GM18909 (cell line): ENCODE results near the gene WDR11.

Experiments
- ATAC-seq: cut with Tn5 transposase; IDR thresholded peaks from one replicate; pipeline ENCODE4 v1.9.1; 2021; ENCODE audit warnings: mild to moderate bottlenecking; ENCODE audit not compliant: unreplicated experiment, poor library complexity

The WDR11 gene, protein sequence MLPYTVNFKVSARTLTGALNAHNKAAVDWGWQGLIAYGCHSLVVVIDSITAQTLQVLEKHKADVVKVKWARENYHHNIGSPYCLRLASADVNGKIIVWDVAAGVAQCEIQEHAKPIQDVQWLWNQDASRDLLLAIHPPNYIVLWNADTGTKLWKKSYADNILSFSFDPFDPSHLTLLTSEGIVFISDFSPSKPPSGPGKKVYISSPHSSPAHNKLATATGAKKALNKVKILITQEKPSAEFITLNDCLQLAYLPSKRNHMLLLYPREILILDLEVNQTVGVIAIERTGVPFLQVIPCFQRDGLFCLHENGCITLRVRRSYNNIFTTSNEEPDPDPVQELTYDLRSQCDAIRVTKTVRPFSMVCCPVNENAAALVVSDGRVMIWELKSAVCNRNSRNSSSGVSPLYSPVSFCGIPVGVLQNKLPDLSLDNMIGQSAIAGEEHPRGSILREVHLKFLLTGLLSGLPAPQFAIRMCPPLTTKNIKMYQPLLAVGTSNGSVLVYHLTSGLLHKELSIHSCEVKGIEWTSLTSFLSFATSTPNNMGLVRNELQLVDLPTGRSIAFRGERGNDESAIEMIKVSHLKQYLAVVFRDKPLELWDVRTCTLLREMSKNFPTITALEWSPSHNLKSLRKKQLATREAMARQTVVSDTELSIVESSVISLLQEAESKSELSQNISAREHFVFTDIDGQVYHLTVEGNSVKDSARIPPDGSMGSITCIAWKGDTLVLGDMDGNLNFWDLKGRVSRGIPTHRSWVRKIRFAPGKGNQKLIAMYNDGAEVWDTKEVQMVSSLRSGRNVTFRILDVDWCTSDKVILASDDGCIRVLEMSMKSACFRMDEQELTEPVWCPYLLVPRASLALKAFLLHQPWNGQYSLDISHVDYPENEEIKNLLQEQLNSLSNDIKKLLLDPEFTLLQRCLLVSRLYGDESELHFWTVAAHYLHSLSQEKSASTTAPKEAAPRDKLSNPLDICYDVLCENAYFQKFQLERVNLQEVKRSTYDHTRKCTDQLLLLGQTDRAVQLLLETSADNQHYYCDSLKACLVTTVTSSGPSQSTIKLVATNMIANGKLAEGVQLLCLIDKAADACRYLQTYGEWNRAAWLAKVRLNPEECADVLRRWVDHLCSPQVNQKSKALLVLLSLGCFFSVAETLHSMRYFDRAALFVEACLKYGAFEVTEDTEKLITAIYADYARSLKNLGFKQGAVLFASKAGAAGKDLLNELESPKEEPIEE

DNA sequence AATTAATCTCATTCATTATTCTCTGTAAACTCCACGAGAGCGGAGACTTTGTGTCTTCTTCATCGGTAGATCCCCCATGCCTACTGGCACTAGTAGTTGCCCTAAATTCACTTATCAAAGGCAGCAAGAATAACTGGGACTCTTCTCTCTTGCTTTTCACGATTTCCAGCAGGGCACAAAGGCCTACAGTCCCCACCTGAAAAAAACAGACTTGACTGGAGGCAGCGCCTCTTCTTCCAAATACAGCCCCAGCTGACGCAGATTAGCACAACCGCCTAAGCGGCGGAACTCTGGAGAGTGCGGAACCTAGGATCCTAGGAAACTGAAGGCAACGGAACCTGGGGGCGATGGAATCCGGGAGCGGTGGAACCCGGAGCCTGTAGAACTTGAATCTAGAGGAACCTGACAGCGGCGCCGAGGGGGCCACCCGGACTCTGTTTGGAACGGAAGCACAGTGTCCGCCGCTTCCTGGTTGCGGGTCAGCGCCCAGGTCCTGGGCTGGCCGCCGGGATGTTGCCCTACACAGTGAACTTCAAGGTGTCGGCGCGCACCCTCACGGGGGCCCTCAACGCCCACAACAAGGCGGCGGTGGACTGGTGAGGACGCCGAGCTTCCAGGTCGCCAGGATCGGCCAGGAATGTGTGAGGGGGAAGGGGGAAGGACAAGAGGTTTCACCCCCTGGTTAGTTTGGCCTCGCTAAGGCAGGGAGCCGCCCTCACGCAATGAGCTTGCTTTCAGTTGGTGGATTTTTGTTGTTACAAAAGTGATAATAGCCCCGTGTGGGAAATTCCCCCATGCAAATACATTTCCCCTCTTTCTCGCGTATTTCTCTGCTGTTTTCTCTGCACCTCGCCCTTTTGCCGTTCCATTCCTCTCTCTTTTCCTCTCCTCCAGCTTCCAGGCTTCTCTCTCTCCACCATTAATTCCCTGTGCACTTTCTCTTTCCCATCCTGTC lies at the start of gene WDR11:
WDR11 (plus strand) TSS at position 452 of the 955 bp plus-strand sequence; CDS start at position 511, 59 bp downstream.
- peak; percentile 97 for ATAC-seq

DNA sequence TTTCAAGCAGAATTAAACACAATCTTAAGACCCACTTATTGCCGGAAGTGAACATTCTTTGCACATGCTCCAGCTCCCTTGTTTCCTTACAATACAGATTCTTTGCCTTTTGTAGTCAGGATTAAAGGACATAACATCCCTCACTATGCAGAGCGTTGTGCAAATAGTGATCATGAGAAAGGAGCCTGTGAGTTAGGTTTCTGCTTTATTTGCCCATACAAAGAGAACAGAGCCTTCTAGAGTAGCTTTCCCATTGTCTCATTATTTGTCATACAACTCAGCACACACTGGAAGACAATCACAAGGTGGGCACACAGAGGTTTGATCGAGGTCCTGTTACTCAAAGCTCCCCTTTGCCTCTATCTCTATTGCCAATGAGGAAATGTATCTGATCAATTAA lies 48.2 kb upstream of the WDR11 start:
- ATAC-seq: no peak

DNA sequence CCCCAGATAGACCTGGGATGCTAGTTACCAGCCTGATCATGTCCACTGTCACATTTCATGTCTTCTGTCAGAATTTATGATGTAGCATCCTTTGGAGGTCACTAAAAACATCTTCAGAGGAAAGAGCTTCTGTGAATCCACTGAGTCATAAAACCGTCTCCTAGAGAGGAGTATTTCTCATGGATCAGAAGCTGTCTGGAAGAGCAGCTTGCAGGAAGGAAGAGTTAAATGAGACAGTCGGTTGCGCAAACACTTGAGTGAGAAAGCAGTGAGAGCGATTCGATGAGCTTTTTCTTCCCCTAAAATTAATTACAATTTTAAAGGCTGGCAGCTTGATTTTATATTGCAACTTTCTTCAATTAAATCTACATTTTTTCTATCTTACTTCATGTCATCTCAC lies 47.2 kb upstream of the WDR11 start:
- ATAC-seq: no peak

DNA sequence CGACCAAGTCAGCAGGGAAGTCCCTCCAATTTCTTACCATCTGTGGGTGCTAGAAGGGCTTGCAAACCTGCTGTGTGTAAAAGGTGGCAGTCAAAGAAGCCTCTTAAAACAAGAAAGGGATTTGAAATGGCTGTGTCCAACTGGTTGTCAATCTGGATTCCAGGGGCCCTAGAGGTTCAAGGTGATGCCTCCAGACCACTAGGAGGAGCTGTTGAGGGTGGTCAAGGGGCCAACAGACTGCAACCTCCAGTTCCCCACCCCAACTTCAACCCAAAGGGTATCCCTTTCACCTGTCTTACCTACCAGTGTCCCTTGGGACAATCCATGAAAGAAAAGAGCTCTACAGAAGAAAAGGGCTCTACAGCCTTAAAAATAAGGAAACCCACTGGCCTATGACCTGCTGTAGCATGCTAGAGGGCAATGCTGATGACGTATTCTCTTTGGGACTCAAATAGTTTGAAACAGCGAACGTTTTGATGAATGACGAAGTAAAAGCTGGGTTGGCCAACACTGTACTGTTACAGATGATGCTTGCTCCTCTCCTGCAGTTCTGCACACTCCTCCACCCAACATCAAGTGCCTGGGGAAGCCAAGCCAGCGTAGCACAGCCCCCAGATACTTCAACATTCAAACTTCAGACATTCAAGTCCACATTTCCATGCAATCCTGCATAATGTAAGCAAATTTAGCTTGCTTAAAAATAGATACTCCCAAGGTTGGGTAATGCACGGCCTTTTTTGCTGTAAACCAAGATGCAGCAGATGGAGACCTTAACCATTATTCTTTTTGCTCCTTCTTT lies 45.9 kb upstream of the WDR11 start:
- no peak for ATAC-seq

DNA sequence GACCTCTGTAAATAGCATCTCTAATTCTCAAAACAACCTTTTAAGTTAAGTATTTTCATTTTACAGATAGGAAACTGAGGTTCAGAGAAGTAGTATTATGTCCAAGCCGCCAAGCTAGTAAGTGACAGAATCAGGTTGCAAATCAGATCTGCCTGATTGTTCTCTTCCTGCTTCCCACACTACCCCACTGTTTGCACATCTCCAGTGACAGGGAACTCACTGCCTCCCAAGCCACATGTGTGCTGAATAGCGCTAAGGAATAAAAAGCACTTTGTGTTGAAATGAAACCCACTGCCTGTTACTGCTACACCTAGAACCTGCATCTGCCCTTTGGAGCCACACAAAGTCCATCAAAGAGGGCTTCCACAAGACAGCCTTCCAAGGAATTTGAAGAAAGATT lies 45.1 kb upstream of the WDR11 start:
- ATAC-seq: no peak

GRCh38 chr10:120810298-120810697 lies 40.9 kb upstream of the WDR11 start:
- ATAC-seq: no peak

GRCh38 chr10:120813085-120813484 lies 38.1 kb upstream of the WDR11 start:
- no peak for ATAC-seq

- no peak for ATAC-seq
Measured at GRCh38 chr10:120818301-120818700, 32.9 kb upstream of the WDR11 start.

- ATAC-seq: no peak
Measured at GRCh38 chr10:120819366-120819765, 31.8 kb upstream of the WDR11 start.

DNA sequence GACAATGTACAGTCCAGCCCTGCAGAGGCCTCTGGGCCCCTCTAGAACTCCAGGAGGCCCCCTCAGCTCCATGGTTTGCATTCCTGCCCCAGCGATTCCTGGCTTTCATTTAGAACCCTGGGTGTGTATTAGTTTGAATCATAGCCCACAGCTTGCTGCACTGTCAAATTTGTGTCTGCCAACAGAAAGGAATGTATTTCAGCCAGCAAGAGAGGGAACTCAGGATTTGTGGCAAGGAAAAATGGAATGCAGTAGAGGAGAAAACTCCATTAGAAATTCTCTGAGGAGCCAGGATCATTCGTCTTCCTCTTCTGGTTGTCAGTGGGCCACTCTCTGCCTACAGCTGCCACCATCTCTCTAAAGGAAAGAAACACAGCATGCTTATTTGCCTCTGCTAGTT lies 27.9 kb upstream of the WDR11 start:
- ATAC-seq: no peak

GRCh38 chr10:120824881-120825309 lies 26.3 kb upstream of the WDR11 start:
- ATAC-seq: no peak

- ATAC-seq: no peak
Measured at GRCh38 chr10:120825878-120826769, 25.0 kb upstream of the WDR11 start.

DNA sequence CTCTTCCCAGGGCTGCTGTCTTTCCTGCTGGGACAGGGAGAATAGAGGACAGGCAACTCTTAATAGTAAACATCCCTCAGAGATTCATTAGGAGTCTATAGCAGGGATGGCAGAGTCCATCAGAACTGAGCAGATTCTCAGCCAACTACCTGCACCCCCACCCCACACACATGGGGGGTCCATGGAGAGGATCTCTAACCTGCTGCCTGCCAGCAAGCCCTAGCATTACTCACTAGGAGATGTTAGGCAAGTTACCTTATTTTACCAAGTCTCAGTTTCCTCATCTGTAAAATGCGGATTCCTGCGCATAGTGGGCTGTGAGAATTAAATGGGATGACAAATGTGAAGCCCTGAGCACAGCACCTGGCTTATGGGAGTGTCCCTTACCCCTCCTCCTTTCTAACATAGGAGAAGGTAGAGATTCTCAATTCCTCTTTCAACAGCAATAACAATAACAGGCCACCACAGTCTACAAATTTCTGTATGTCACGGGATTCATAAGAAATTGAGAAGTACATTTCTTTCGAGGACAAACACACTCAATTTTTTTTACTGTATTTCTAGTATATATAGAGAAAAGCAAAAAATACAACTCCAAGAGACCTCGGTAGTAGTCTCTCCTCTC lies 23.8 kb upstream of the WDR11 start:
- no peak for ATAC-seq

DNA sequence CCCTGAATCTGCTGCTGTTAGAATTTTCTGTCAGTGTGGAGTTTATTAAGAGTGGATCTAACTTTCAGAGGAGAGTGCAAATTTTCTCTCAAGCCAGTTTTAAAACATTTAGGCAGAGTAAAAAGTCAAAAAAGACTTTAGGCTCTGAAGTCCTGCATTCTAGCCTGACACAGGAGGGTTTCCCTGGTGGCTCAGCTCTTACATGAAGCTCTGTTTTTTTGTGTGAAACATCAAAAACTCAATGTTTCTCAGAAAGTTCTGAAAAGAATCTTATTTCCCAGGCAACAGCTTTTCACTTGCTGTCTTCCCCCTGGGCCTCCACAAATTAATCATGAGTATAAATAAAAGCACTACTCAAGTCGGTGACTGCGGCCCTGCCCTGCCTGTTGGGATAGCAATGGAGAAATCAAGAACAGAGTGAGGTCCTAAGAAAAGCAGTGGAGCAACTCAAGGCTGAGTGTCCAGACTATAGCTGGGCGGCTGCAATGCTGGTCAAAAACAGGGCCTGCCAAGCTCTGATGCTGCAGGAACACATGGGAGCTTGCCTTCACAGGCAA lies 22.3 kb upstream of the WDR11 start:
- ATAC-seq: no peak

- ATAC-seq: no peak
Measured at GRCh38 chr10:120832106-120832505, 19.1 kb upstream of the WDR11 start.

DNA sequence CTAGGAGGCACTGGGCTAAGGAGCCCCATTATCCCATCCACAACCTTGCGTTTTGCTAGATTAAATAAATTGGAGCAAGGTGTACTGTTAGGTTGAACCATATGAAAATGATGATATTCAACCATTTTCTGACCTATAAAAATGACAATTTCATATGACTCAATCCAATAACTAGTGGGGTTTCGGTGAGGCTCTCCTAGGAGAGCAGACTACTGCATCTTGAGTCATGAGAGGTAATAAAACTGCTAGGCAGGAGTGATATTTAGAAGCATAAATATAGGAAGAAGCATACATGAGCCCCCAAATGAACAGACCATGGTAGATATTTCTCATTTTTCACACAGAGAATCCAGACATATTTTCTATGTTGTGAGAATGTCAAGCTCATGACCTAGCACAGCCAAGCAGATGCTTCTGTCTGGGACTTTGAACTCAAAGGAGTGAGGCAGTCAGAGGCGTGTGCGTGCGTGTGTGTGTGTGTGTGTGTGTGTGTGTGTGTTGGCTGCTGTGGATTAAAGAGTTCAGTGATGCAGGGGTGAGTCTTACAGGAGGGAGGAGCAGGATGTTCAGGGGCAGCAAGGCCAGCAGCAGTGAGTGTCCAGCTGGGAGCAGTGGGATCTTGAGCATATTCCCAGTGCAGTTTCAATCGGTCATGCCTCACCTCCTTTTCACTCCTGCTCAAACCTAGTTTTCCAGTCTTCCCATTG lies 17.8 kb upstream of the WDR11 start:
- ATAC-seq: no peak
